NCI-H748 (cell line): ENCODE data around the gene PRTG.
"Not testable (repeated sequence)": the region's sequence is repeated elsewhere in the genome, so short reads cannot be mapped to it uniquely, and the experiment has no call there.

Experiments
- DNase-seq: peaks from one replicate; lab custom pipeline; 2025; ENCODE audit not compliant: unreplicated experiment; lab: John Stamatoyannopoulos, UW

Gene PRTG

GRCh38 chr15:55743729-55744655 is 1.0 kb upstream of the PRTG start:
- no peak for DNase-seq

GRCh38 chr15:55742498-55742926 is 440 bp downstream of the PRTG start:
- peak; percentile 53 for DNase-seq

GRCh38 chr15:55741833-55742497 is 987 bp downstream of the PRTG start:
- peak; percentile 35 for DNase-seq

GRCh38 chr15:55740981-55741832 is 1.7 kb downstream of the PRTG start:
- peak; percentile 38 for DNase-seq

- DNase-seq, result no peak
Measured at GRCh38 chr15:55740359-55740878, 2.5 kb downstream of the PRTG start.

GRCh38 chr15:55739641-55740040 is 3.3 kb downstream of the PRTG start:
- DNase-seq, result no peak

GRCh38 chr15:55738715-55739114 is 4.2 kb downstream of the PRTG start:
- no peak for DNase-seq

GRCh38 chr15:55737373-55737772 is 5.6 kb downstream of the PRTG start:
- no peak for DNase-seq

- no peak for DNase-seq
Measured at GRCh38 chr15:55736756-55737155, 6.2 kb downstream of the PRTG start.

GRCh38 chr15:55734641-55735040 is 8.3 kb downstream of the PRTG start:
- no peak for DNase-seq

- DNase-seq, result not testable (repeated sequence)
Measured at GRCh38 chr15:55733461-55733860, 9.5 kb downstream of the PRTG start.

GRCh38 chr15:55721554-55722185 is 21.3 kb downstream of the PRTG start:
- no peak for DNase-seq

- no peak for DNase-seq
Measured at GRCh38 chr15:55715355-55716076, 27.4 kb downstream of the PRTG start.

- no peak for DNase-seq
Measured at GRCh38 chr15:55714064-55714463, 28.9 kb downstream of the PRTG start.

- no peak for DNase-seq
Measured at GRCh38 chr15:55712363-55712762, 30.6 kb downstream of the PRTG start.

GRCh38 chr15:55710286-55710685 is 32.7 kb downstream of the PRTG start:
- DNase-seq, result no peak

GRCh38 chr15:55709458-55709857 is 33.5 kb downstream of the PRTG start:
- DNase-seq, result no peak

- DNase-seq, result no peak
Measured at GRCh38 chr15:55708720-55709119, 34.2 kb downstream of the PRTG start.

- no peak for DNase-seq
Measured at GRCh38 chr15:55707951-55708350, 35.0 kb downstream of the PRTG start.

GRCh38 chr15:55707518-55707917 is 35.4 kb downstream of the PRTG start:
- no peak for DNase-seq
